Measurements from ENCODE around the gene C3orf49.

Gene C3orf49

DNA sequence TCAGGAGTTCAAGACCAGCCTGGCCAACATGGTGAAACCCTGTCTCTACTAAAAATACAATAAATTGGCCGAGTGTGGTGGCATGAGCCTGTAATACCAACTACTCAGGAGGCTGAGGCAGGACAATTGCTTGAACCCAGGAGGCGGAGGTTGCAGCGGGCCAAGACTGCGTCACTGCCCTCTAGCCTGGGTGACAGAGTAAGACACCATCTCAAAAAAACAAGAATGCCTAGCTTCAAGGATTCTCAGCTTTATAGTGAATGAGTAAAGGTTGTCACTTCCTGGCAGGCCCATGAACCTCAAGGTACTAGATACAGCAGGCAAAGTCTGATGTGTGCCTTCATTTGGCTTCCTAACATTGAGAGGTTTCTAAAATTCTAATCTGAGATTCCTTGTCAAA, 30.1 kb downstream of the C3orf49 start:
- no peak for DNase-seq (ENCODE audit: low read depth in 1 of 2, low spot score in 1 of 2)

DNA sequence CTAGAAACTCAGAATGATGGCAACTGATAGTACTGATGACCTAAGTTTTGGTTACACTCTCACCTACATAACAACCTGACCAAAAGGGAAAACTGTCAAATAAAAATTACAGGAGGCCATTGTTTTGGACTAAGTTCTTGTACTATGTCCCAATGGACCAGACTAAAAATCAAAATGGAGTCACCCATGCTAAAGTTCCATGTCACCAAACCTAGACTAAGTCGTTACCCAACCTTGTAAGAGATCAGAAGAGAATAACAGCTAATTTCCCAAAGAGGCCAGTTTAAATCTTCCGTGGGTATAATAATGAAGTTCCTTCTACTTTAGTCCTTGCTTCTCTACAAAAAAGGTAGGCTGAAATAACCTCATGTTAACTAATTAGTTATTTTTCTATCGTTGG, 32.2 kb downstream of the C3orf49 start:
- no peak for DNase-seq (ENCODE audit: low read depth in 1 of 2, low spot score in 1 of 2)

DNA sequence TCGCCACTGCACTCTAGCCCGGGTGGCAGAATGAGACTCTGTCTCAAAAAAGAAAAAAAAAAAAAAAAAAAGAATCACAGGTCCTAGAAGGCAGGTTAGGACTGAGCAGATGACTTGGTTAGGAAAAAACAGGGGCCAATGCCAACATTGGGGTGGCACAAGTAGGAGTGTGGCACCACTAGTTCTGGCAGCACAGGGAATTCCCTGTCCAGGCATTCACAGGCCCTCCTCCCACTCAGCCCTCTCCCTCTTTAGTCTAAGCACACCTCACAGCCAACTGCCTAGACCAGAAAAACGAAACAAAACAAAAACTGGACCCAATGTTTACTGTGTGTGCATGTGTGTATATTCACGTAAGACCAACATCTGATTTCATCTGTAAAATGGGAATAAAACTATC, 34.0 kb downstream of the C3orf49 start:
- DNase-seq (ENCODE audit: low read depth in 1 of 2, low spot score in 1 of 2), result no peak

DNA sequence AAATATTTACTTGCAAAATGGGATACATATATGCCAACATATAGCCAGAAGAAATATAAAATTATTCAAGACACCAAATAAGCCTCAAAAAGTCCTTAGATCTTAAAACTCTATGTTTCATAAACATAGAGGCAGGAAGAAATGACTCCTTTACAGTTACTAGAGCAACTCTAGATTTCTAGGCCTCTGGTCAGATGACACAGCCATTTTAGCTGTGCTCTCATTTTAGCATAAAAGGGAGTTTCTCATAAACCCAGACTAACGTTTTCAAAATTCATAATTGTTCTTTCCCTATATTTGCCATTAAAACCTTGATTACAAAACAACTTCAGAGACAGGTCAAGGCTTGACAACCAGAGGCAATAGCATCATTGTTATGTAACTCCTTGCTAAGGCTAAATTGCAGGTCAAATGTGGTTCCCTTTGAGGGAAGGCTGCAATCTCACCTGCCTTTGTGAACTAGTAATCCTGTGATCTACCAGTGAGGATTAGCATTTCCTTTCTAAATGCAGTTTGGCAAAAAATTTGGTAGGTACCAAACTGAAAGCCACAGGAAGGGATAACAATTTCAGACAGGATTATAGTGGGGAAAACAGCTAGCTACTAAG, 36.3 kb downstream of the C3orf49 start:
- no peak for DNase-seq (ENCODE audit: low read depth in 1 of 2, low spot score in 1 of 2)

DNA sequence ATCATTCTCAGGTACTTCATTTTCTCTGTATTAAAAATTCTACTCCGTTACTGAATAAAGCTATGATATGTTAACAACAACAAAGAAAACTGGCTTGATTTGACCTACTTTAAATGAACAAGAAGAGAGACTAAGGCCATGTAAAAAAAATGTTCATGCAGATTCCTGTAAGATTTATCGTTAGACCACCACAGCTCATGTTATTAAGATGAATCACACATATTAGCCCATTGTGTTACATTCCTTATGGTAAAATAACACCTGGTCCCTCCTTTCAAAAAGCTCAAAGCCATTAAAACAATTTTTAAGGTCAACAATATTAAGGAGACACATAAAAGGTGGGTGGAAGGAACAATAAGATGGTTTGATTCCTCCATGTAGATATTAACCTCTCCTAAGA, 38.2 kb downstream of the C3orf49 start:
- no peak for DNase-seq (ENCODE audit: low read depth in 1 of 2, low spot score in 1 of 2)

DNA sequence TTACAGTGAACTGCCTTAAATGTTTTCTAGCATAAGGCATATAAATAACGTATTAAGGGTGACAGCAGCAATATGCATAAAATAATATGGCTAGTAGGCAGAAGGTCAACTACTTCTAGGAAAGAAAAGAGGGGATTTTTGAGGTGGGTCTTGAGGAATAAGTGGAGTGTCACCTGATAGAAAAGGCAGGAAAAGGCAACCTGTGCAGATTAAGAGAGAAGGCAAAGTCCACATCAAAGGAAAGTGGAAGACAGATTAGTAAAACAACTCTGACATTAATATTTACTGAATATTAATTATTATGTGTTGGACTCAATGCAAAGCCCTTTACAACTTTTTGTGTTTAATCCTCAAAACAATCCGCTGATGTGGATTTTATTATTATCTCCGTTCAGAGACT, 41.7 kb downstream of the C3orf49 start:
- no peak for DNase-seq (ENCODE audit: low read depth in 1 of 2, low spot score in 1 of 2)

DNA sequence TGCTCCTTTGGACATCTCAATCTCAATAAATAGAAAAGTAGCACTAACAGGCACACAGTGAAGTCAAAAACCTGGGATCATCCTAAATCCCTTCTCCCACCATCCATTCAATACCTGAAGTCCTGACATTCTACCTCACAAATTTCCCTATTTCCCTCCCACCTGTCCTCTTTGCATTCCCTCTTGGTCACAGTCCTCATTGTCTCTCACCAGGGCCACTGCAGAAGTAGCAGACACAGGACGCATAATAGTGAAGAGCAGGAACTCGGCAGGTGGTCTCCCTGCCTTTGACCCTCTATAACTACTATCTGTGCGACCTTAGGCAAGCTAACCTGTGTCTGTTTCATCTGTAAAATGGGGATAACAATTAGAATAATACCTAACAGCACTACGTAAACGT, 42.2 kb downstream of the C3orf49 start:
- DNase-seq (ENCODE audit: low read depth in 1 of 2, low spot score in 1 of 2), result no peak

DNA sequence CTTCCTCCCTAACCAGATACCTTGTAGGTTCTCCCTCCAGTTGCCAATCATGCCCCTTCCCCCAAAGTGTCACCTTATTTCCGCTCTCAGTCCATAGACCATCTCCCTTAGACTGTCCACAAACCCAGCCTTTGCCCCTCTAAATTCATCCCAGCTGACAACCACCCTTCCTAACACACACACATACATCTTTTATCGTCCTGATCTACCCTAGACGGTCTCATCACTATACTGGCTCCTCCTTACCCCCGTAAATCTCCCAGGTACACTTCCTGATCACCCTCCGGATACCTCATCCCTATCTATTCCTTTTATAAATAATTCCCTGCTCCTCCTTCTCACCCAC, 43.7 kb downstream of the C3orf49 start:
- DNase-seq (ENCODE audit: low read depth in 1 of 2, low spot score in 1 of 2), result no peak

DNA sequence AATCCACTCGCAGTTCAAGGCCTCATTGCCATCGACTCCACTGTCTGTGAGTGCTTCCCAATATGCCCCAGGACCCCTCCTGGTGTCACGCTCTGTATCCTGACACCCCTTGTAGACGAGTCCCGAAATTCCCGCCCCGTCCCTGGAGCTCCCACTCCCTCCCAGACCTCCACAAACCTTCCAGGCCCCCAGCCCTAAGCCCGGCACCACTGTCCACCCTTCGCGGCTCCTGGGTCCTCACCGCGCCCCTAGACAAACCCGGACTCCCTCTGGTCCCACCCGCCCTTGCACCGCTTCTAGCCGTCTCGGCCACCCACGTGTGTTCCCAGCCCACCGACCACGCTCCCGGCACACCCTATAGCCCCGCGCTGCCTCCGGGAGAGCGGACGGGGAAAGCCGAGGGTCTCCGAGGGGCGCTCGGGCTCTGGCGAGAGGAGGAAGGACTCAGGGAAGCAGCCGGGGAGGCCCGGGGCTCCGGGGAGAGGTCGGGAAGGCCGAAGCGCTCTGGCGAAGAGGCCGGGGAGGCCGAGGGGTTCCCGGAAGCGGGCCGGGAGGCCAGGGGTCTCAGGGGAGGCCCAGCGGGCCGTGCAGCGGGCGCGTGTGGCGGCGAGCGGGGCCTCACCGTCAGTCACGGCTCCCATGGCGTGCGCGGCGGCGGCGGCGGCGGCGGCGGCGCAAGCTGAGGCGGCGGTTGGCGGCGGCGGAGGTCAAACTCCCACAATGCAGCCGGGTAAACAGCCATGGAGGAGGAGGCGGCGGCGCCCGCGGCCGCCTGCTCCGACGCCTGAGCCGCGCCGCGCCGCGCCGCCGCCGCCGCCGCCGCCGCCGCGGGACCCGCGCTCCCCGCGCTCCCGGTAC, 44.3 kb downstream of the C3orf49 start, which contains the start of the genes ATXN7 and THOC7:
Gene ATXN7 (plus strand): TSS at position 718 of the 858 bp plus-strand sequence. CDS start 48,732 bp downstream, outside the sequence.
Gene THOC7 (minus strand): TSS at position 656 of the 858 bp plus-strand sequence. CDS start 15 bp downstream, at position 641.
- peak; percentile 48 to 62 for DNase-seq (ENCODE audit: low read depth in 1 of 2, low spot score in 1 of 2)

DNA sequence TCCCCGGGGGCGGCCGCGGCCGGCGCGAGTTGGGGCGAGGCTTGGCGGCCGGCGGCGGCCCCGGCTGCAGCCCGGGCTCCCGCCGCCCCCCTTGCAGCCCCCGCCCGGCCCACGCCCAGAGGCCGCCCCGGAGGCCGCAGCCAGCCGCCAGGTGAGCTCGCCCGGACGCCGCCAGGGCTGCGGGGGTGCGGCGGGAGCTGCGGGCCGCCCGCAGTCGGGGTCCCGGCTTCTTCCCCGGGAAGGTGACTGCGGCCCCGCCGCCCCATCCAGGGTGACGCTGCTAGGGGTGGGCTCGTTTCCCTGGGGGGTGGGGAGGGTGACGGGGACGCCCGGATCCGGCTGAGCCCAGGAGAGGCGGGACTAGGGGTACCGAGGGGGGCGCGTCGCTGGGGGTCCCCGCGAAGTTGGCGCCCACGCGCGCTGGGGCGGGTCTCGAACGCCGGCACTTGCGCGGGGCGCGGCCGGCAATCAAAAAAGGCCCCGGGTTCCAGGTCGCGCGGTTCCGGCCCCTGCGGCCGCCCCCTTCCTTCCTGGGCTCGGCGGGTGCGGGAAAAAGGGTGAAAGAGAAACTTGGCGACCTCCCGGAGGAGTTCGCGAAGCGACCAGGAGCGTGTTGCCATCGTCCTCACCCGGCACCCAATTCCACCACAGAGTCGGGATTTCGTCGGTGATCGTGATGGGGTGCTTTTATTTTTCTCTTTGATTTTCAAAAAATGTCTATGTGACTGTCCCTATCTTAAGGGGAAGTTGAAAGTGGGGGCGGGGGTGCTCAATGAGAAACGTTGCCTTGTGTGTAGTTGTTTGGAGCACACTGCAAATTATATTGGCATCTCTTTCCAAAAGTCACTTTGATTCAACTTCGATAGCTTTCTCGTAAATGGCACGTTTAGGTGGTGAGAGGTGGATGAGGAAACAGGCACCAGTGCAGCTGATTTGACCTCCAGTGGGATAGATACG, 45.2 kb downstream of the C3orf49 start:
- DNase-seq (ENCODE audit: low read depth in 1 of 2, low spot score in 1 of 2), result peak; percentile 6 to 25

DNA sequence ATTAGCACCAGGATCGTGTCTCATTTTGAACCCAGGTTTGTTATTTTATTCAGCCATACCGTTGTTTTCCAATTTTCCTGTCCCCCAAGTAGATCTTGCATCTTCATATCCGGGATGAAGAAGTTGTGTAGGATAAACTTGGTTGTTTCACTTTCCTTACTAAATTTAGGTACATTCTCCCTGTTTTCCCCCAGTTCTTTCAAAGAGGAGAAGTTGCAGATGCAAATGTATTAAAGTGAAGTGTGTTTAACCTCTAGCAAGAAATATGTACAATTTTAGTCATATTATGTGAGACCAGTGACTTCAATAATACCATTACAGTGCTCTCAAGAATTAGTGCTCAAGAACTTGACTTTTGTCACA, 45.8 kb downstream of the C3orf49 start:
- DNase-seq (ENCODE audit: low read depth in 1 of 2, low spot score in 1 of 2), result no peak

DNA sequence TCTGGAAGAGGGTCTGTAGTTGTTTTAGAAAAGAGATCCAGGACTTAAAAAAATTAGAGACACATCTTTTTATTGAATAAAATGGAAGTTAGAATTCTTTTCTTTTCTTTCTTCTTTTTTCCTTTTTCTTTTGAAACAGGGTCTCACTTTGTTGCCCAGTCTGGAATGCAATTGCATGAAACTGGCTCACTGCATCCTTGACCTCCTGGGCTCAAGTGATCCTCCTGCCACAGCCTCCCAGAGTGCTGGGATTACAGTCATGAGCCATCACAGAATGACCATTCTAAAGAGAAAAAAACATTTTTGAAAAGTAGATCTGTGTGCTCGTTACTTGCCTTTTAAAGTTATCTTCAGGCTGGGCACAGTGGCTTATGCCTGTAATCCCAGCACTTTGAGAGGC, 48.1 kb downstream of the C3orf49 start:
- DNase-seq (ENCODE audit: low read depth in 1 of 2, low spot score in 1 of 2), result no peak

DNA sequence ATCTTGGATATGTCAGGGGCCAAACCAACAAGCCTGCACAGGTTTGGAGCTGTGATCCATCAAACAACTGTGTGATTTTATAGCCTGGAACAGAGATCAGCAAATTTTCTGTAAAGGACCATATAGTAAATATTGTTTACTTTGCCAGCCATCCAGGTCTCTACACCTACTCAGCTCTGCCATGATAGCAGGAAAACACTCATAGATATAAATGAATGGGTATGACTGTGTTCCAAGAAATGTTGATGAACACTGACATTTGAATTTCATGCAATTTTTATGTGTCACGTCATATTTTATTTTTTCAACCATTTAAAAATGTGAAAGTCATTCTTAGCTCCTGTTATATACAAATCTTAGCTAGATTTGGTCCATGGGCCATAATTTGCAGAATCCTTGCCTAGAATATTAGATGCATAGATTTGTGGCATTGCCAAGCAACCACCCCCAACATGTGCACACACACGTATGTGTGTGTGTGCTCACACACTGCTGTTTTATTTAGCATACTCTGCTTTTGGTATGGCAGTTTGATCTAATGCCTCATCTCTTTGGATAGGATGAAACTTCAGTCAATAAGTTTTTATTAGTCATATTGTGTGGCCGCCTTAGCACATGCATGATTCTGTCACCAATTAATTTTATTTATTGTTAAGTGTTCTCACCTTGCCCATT, 51.0 kb downstream of the C3orf49 start:
- no peak for DNase-seq (ENCODE audit: low read depth in 1 of 2, low spot score in 1 of 2)

DNA sequence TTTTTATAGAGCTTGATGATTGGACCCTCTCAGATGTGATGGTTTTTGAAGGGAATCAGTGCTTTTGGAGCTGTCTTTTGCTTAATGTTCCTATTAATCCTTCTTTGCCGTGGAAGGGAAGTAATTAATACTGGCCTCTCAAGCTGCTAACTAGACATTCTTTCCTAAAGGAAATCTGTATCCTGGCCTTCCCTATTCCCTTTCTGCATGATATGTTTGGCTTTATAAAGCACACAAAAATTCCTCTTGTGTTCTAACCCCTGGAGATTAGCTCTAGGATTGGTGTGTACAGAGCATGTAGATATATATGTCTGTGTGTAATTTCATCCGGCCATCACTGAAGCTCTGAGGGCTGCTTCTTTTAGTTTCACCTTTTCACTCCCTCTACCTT, 51.5 kb downstream of the C3orf49 start:
- DNase-seq (ENCODE audit: low read depth in 1 of 2, low spot score in 1 of 2), result no peak

DNA sequence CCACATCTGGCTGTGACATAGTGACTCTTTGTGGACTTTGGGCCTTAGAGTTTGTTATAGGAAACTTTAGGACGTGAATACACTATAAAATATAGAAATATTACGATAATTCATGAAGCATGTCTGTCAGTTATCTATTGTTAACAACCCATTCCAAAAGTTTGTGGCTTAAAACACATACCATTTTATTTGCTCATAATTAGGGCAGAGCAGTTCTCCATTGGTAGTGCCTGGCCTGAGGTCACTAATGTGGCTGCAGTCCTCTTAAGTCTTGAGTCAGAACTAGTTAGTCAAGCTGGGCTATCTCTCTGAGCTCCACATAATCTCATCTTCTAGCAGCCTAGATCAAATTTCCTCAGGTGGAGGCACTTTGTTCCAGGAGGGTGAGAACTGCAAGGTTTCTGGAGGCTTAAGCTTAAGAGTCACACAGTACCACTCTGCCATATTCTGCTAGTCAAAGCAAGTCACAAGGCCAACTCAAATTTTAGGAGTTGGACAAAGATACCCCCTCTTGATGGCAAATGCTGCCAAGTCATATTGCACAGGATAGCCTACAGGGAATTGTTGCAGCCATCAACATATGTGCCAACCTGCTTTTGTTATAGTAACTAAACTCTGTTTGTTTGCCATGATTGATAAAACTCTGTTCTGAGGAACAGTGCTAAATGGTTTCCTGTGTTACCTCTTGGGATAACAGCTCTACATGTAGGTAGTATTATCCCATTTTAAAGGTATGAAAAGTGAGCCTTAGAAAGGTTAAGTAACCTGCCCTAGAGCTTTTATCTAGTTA, 53.2 kb downstream of the C3orf49 start:
- no peak for DNase-seq (ENCODE audit: low read depth in 1 of 2, low spot score in 1 of 2)

DNA sequence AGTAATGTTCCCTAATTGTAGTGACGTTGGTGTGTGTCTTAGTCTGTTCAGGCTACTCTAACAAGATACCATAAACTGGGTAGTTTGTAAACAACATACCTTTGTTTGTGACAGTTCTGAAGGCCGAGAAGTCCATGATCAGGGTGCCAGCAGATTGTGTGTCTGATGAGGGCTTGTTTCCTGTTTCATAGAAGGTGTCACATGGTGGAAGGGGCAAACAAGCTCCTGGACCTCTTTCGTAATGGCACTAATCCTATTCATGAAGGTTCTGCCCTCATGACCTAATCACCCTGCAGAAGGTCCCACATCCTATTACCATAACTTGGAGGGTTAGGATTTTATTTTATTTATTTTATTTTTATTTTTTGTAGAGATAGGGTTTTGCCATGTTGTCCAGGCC, 55.7 kb downstream of the C3orf49 start:
- no peak for DNase-seq (ENCODE audit: low read depth in 1 of 2, low spot score in 1 of 2)

DNA sequence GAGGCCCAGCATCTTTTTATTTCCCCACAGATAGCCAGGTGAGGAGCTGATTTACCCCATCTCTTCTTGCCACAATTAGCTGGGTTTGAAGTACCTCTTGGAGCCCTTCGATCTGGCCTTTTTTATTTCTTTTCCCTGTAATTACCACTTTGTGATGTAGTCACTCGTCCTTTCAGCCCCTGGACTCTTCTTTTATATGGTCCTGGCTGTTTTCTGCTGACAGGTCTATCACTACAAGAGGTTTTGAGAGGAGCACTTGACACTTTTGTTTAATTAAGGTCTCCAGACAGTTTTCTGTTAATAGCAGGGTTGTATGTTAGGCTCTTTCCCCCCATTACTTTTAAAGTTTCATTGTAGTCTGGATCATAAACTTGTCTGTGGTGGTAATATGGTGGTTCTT, 56.4 kb downstream of the C3orf49 start:
- DNase-seq (ENCODE audit: low read depth in 1 of 2, low spot score in 1 of 2), result no peak

DNA sequence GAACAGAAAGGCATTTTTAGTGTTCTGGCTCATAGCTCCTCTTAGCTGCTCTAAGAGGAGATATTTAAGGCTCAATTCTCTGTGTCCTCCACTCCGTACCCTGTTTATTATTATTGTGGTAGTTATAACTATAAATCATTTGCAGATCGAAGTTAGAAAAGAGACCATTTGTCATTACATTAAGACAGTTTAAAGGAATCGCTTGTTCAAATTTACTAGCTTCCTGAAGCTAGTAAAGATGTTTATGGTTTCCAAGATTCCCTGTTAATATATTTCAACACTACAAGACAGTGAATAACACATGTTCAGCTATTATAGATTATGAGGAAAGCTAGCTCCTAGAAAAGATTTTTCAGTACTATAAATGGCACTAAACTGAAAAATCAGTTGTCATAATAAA, 57.2 kb downstream of the C3orf49 start:
- DNase-seq (ENCODE audit: low read depth in 1 of 2, low spot score in 1 of 2), result no peak

DNA sequence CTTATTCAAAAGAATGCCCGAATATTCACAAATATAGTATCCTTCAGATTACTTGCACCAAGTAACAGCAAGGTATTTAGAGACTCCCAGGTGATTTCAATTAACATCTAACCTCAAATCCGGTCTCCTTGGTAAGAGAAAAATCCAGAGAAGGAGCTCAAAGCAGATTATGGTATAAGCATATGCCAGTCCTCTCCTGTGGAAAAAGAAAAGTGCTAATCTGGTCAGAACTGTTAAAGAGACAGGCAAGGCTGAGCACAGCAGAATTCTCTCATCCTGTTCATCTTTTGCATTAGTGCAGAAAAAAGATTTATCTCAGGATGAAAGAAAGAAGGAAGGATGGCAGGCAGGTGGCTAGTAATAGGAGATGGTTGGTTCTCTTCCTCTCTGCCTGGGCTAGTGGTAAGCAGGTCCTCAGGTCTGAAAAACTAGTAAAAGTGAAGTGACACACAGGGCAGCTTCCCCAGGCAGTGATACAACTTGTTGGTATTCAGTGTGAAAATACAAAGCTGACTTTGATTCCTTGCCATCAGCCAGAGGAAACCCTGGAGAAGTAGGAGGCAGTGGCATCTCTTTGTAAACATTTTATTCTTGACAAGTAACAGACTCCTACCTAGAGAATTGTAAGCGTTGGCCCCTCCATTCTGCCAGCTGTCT, 58.8 kb downstream of the C3orf49 start:
- DNase-seq (ENCODE audit: low read depth in 1 of 2, low spot score in 1 of 2), result no peak

All from activated T-helper 1 cell treated with anti-CD3 and anti-CD28 coated beads, Interleukin-2, amount 50 U/mL, for 16 hours (primary cell).